ENCODE measurements around the gene HADHA. TPM values are rescaled to one million over a fixed set of nuclear protein-coding genes. Genes with fewer than 3 reads are reported as not detected.
"Not testable (repeated sequence)": the region's sequence is repeated elsewhere in the genome, so short reads cannot be mapped to it uniquely, and the experiment has no call there.

HADHA gene
- total and polyA plus RNA-seq, 5 donors, result 307 to 410 (median 341) TPM

- ATAC-seq, result peak; percentile 89 to 92
- DNase-seq, result peak in 1 of 3 donors; percentile 35
- H3K4me3 ChIP-seq (ENCODE audit: low read length), result no peak overlapping the region
- H3K9me3 ChIP-seq (ENCODE audit: control insufficient read depth, low read length), result no peaks in the 10 kb centered on the region
- no peaks in the 10 kb centered on the region for H3K27me3 ChIP-seq (ENCODE audit: control insufficient read depth, insufficient read depth)
- peaks cover 11% of the 10 kb centered on the region for H3K4me1 ChIP-seq (ENCODE audit: control insufficient read depth, insufficient read depth, low read length)
- peak overlapping the region; percentile 91 for H3K27ac ChIP-seq (ENCODE audit: low read length)
- WGBS, result 13% methylated on average over 5 of the region's 5 CpGs
- intact Hi-C loops (cut with DNase I), result no loop called here
Measured at GRCh38 chr2:26274058-26274613, 29.7 kb upstream of the HADHA start.

DNA sequence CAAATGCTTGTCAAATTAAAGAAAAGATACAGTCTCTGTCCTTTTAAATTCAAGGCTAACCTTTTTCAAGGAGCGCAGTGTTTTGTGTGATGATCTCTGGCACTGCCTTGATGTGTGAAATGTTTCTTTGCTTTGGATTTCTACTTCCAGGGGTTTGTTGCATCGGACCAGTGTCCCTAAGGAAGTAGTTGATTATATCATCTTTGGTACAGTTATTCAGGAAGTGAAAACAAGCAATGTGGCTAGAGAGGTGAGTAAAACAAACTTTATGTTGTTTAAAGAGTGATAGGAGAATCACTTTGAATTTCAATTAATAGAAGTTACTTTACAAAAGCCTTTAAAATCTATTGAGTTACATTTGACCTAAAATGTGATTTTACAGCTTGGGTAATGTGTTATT, 29.1 kb upstream of the HADHA start:
- 50% methylated on average over 2 of the region's 2 CpGs for WGBS
- intact Hi-C loops (cut with DNase I), result no loop called here
- peak in 1 of 2 donors; percentile 31 for ATAC-seq

DNA sequence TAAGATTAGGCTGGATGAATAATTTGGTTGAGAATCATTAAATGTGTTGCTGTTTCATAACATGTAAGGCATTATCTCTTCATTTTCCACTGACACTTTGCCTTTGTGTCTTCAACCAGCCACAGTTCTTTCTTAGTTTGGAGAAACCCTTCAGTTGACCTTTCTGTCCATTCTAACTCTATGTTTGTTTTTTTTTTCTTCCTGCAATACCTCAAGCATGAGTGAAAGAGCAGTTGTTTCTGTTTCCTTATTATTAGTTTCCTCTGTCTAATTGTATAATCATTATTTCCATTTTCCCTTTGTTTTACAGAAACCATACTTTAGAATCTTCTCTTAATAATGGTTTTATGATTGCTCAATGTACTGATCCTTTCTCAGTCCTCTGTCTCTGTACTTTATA, 25.9 kb upstream of the HADHA start:
- no peaks in the 10 kb centered on the region for H3K27me3 ChIP-seq (ENCODE audit: control insufficient read depth, insufficient read depth)
- DNase-seq (no peak), ATAC-seq (no peak)
- no peak overlapping the region for H3K27ac ChIP-seq (ENCODE audit: low read length)
- peaks cover 9% of the 10 kb centered on the region for H3K4me1 ChIP-seq (ENCODE audit: control insufficient read depth, insufficient read depth, low read length)
- intact Hi-C loops (cut with DNase I), result no loop called here
- no peak overlapping the region for H3K4me3 ChIP-seq (ENCODE audit: low read length)
- no peaks in the 10 kb centered on the region for H3K9me3 ChIP-seq (ENCODE audit: control insufficient read depth, low read length)

More for the DNA sequence above, 29.1 kb upstream of the HADHA start:
- no peaks in the 10 kb centered on the region for H3K27me3 ChIP-seq (ENCODE audit: control insufficient read depth, insufficient read depth)
- H3K9me3 ChIP-seq (ENCODE audit: control insufficient read depth, low read length), result no peaks in the 10 kb centered on the region
- peak overlapping the region; percentile 89 for H3K27ac ChIP-seq (ENCODE audit: low read length)
- no peak overlapping the region for H3K4me3 ChIP-seq (ENCODE audit: low read length)
- no peak for DNase-seq
- H3K4me1 ChIP-seq (ENCODE audit: control insufficient read depth, insufficient read depth, low read length), result peaks cover 11% of the 10 kb centered on the region

DNA sequence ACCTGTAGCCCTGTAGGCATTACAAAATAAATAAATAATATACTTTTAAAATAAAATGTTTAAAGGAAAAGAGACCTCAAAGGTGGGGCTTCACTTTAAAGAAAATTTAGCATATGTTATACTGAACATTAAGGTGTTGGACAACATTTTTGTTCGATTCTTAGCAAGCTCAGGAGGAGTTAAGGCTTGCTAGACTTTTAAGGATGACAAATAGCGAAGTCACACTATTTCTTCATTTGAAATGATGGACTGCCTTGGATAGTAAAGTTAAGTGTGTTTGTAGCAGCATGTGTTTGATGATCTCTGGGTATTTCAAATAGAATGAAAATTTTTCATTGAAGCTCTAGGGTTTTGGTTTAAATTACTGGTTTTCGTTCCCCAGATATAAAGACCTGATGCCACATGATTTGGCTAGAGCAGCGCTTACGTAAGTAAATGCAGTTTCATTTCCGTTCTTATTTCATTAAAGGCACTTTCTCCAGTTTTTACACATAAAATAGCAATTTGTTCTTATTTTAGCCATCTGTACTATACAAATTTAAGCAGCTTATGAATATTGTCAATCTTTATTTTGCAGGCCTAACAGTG, 25.2 kb upstream of the HADHA start:
- no peaks in the 10 kb centered on the region for H3K27me3 ChIP-seq (ENCODE audit: control insufficient read depth, insufficient read depth)
- intact Hi-C loops (cut with DNase I), result no loop called here
- no peak overlapping the region for H3K4me3 ChIP-seq (ENCODE audit: low read length)
- H3K27ac ChIP-seq (ENCODE audit: low read length), result no peak overlapping the region
- ATAC-seq (no peak), DNase-seq (no peak)
- 89% methylated on average over 6 of the region's 6 CpGs for WGBS
- no peaks in the 10 kb centered on the region for H3K9me3 ChIP-seq (ENCODE audit: control insufficient read depth, low read length)
- H3K4me1 ChIP-seq (ENCODE audit: control insufficient read depth, insufficient read depth, low read length), result peaks cover 7% of the 10 kb centered on the region

DNA sequence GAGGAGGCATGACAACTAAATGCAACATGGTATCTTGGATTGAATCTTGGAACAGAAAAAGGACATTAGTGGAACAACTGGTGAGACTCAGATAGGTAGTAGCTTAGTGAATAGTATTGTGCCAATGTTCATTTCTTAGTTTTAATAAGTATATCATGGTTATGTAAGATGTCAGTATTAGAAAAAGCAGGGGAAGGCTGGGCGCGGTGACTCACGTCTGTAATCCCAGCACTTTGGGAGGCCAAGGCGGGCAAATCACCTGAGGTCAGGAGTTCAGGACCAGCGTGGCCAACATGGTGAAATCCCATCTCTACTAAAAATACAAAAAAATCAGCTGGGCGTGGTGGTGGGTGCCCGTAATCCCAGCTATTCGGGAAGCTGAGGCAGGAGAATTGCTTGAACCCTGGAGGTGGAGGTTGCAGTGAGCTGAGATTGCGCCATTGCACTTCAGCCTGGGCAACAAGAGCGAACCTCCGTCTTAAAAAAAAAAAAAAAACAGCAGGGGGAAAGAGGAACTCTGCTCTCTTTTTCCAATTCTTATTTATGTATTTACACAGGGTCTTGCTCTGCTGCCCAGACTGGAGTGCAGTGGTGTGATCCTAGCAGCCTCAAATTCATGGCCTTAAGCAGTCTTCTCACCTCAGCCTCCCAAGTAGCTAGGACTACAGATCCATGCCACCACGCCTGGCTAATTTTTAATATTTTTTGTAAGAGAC, 24.4 kb upstream of the HADHA start:
- H3K4me3 ChIP-seq (ENCODE audit: low read length); H3K27me3 ChIP-seq (ENCODE audit: control insufficient read depth, insufficient read depth); intact Hi-C loops (cut with DNase I); H3K4me1 ChIP-seq (ENCODE audit: control insufficient read depth, insufficient read depth, low read length); ATAC-seq; H3K9me3 ChIP-seq (ENCODE audit: control insufficient read depth, low read length): not testable (repeated sequence)
- peak in 1 of 3 donors; percentile 43 for DNase-seq
- H3K27ac ChIP-seq (ENCODE audit: low read length), result peak overlapping the region; percentile 7
- WGBS, result 89% methylated on average over 12 of the region's 12 CpGs

GRCh38 chr2:26268213-26268612, 23.8 kb upstream of the HADHA start:
- Histone ChIP-seq H3K4me1 (ENCODE audit: control insufficient read depth, insufficient read depth, low read length) (peaks cover 2% of the 10 kb centered on the region), H3K4me3 (ENCODE audit: low read length) (no peak overlapping the region), H3K9me3 (ENCODE audit: control insufficient read depth, low read length) (no peaks in the 10 kb centered on the region), H3K27me3 (ENCODE audit: control insufficient read depth, insufficient read depth) (no peaks in the 10 kb centered on the region), H3K27ac (ENCODE audit: low read length) (peak overlapping the region; percentile 7)
- DNase-seq (no peak), ATAC-seq (peak; percentile 33 to 64)
- 63% methylated on average over 4 of the region's 4 CpGs for WGBS
- intact Hi-C loops (cut with DNase I), result no loop called here

- 94% methylated on average over 8 of the region's 8 CpGs for WGBS
- intact Hi-C loops (cut with DNase I); ATAC-seq; DNase-seq; H3K4me3 ChIP-seq (ENCODE audit: low read length); H3K27me3 ChIP-seq (ENCODE audit: control insufficient read depth, insufficient read depth); H3K4me1 ChIP-seq (ENCODE audit: control insufficient read depth, insufficient read depth, low read length); H3K9me3 ChIP-seq (ENCODE audit: control insufficient read depth, low read length); H3K27ac ChIP-seq (ENCODE audit: low read length): not testable (repeated sequence)
Measured at GRCh38 chr2:26258836-26259235, 14.4 kb upstream of the HADHA start.

DNA sequence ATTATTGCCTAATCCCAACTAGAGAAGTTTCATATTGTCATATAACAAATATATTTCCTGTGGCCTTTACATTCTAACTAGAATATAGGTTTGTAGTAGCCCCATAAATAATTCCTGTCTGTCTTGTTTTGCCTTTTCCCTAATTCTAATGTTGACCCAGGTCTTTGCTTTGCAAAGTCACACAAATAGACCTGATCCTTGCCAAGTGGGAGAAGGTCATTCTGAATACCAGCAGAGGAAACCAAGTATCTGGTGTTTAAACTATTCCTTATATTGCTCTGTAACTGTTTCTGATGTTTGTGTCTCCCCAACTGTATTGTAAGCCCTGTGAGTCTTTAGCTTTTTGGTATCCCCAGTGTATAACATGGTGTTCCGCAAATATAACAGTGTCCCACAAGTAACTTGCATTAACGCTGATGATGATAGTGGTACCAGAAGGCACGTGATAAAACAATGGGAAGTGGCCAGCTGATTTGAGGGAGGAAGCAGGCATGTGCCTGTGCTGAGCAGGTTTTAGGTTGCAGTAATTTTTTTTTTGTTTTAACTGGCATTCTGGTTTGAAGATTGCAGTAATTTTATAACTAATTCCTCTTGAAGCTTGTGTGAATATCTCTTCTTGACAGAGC, 11.4 kb upstream of the HADHA start:
- intact Hi-C loops (cut with DNase I), result no loop called here
- peak; percentile 66 to 71 for ATAC-seq
- Histone ChIP-seq H3K27ac (ENCODE audit: low read length) (no peak overlapping the region), H3K27me3 (ENCODE audit: control insufficient read depth, insufficient read depth) (no peaks in the 10 kb centered on the region), H3K9me3 (ENCODE audit: control insufficient read depth, low read length) (no peaks in the 10 kb centered on the region), H3K4me1 (ENCODE audit: control insufficient read depth, insufficient read depth, low read length) (peaks cover 2% of the 10 kb centered on the region), H3K4me3 (ENCODE audit: low read length) (no peak overlapping the region)
- DNase-seq, result no peak
- WGBS, result 34% methylated on average over 3 of the region's 3 CpGs

DNA sequence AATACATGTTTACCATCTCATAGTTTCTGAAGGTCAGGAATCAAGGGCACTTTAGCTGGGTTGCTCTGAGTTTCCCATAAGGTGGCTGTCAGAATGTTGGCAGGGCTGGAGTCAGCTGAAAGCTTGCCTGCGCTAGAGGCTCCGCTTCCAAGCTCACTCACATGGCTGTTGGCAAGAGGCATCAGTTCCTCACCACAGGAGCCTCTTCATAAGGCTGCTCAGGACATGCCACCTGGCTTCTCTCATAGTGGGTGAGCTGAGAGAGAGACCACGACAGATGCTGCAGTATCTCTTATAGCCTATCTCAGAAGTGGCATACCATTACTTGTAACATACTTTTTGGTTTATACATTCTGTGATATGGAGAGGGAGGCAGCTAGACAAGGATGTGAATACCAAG, 7.5 kb upstream of the HADHA start:
- peak; percentile 54 to 80 (median 78) for DNase-seq
- 42% methylated on average over 3 of the region's 3 CpGs for WGBS
- H3K9me3 ChIP-seq (ENCODE audit: control insufficient read depth, low read length), result no peaks in the 10 kb centered on the region
- intact Hi-C loops (cut with DNase I), result no loop called here
- peaks cover 2% of the 10 kb centered on the region for H3K4me1 ChIP-seq (ENCODE audit: control insufficient read depth, insufficient read depth, low read length)
- H3K27me3 ChIP-seq (ENCODE audit: control insufficient read depth, insufficient read depth), result no peaks in the 10 kb centered on the region
- peak overlapping the region; percentile 48 for H3K27ac ChIP-seq (ENCODE audit: low read length)
- no peak overlapping the region for H3K4me3 ChIP-seq (ENCODE audit: low read length)
- ATAC-seq, result peak; percentile 89 to 90

GRCh38 chr2:26249625-26250024, 5.2 kb upstream of the HADHA start:
- DNase-seq, result no peak
- intact Hi-C loops (cut with DNase I), result no loop called here
- no peak overlapping the region for H3K4me3 ChIP-seq (ENCODE audit: low read length)
- H3K4me1 ChIP-seq (ENCODE audit: control insufficient read depth, insufficient read depth, low read length), result peaks cover 2% of the 10 kb centered on the region
- H3K27me3 ChIP-seq (ENCODE audit: control insufficient read depth, insufficient read depth), result no peaks in the 10 kb centered on the region
- H3K9me3 ChIP-seq (ENCODE audit: control insufficient read depth, low read length), result no peaks in the 10 kb centered on the region
- peak overlapping the region; percentile 32 for H3K27ac ChIP-seq (ENCODE audit: low read length)
- no peak for ATAC-seq
- WGBS, result 87% methylated on average over 2 of the region's 2 CpGs

GRCh38 chr2:26246818-26247217, 2.4 kb upstream of the HADHA start:
- DNase-seq, result peak; percentile 25 to 66 (median 60)
- peak overlapping the region; percentile 95 for H3K4me3 ChIP-seq (ENCODE audit: low read length)
- 67% methylated on average over 9 of the region's 9 CpGs for WGBS
- no peaks in the 10 kb centered on the region for H3K4me1 ChIP-seq (ENCODE audit: control insufficient read depth, insufficient read depth, low read length)
- intact Hi-C loops (cut with DNase I), result no loop called here
- no peak for ATAC-seq
- no peaks in the 10 kb centered on the region for H3K9me3 ChIP-seq (ENCODE audit: control insufficient read depth, low read length)
- H3K27me3 ChIP-seq (ENCODE audit: control insufficient read depth, insufficient read depth), result no peaks in the 10 kb centered on the region
- peak overlapping the region; percentile 56 for H3K27ac ChIP-seq (ENCODE audit: low read length)
